Cardiac fibroblast (primary cell): ENCODE measurements around the gene RAB11A.

Source experiments
- DNase-seq, 2 donors: peaks; one replicate each; pipeline versions ENCODE4 v3.0.0 to v3.0.0-alpha.2; 2010; ENCODE audit warnings: low read depth in 2 of 2
- H3K4me3 ChIP-seq, 2 donors: replicated peaks in 1 of 2; 1 replicate in 1 of 2; 2 replicates in 1 of 2; pipeline ENCODE4 v1.5.1; 2011; ENCODE audit warnings: low read depth in 2 of 2, low read length in 2 of 2, mild to moderate bottlenecking in 2 of 2, moderate library complexity in 1 of 2
- CTCF ChIP-seq: IDR thresholded peaks from one replicate; pipeline ENCODE4 v1.5.1; 2011; ENCODE audit warnings: low read depth, mild to moderate bottlenecking, low read length, inconsistent platforms

RAB11A gene

GRCh38 chr15:65916041-65916663, 46.9 kb downstream of the RAB11A start:
- no peak for TF ChIP-seq CTCF
- no peak overlapping the region for H3K4me3 ChIP-seq
- DNase-seq, result no peak

DNA sequence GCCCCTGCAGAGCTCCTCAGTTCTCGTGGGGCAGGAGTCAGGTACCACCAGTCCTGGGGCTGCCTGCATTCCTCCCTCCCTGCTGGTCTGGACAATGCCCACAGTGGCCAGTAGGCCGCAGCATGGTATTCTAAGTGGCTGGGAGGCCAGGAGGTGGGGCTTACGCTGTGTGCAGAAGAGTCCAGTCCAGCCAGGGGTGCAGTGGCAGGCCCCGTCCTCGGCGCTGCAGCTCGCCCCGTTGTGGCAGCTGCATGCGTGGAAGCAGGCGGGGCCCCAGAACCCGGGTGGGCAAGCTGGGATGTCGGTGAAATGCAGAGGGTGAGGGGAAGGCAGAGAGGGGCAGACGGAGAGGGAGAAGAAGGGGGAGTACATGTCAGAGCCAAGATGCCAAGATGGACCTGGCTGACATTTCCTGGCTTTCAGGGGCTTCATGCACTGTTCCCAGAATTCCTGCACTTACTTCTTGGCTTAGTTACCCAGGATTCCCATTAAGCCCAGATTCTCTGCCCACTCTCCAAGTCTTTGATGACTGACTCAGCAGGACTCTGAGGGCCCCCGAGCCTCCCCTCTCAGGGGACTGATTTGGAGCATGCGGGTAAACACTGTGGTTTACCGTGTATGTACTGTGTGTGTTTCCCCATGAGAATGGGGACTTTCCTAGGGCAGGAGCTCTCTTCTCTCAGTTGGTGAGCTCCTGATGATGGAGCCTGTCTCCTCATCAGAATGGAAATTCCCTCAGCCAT, 47.5 kb downstream of the RAB11A start:
- peak; percentile 89 for TF ChIP-seq CTCF
- peak; percentile 75 to 81 for DNase-seq

DNA sequence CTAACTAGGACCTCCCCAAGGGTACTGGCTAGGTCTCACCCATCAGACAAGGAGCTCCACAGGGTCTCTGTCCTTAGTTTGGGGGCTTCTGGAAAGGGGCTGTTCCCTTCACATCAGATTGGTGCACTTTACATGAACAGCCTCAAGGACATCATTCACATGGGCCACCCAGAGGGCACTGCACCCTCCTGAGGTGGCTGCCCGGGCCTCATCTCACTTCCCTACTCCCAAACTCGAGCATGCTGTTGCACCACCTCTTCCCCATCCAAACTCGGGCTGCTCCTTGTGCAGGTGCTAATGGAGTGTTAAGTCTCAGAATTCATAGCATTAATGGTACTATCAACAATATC, 48.1 kb downstream of the RAB11A start:
- DNase-seq, result no peak
- no peak for TF ChIP-seq CTCF
- no peak overlapping the region for H3K4me3 ChIP-seq

More for the DNA sequence above, 47.5 kb downstream of the RAB11A start:
- no peak overlapping the region for H3K4me3 ChIP-seq

DNA sequence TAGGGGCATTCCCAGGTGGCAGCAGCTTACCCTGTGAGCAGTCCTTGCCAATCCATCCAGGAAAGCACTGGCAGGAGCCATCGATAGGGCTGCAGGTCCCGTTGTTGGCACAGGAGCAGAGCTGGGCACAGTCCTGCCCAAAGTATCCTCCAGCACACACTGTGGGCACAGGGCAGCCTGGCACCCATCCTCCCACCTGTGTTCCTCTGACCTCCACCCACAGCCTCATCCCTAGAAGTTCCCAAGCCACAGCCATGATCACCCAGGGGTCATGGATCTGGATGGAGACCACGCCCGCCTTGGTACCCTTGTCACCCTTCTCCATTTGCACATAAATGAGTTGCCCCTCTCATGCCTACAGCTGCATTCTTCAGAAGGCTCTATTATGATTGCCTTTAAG, 48.6 kb downstream of the RAB11A start:
- TF ChIP-seq CTCF, result no peak
- H3K4me3 ChIP-seq, result no peak overlapping the region
- DNase-seq, result no peak

GRCh38 chr15:65918357-65918920, 49.1 kb downstream of the RAB11A start:
- peak in 1 of 2 donors; percentile 13 for DNase-seq
- TF ChIP-seq CTCF, result no peak
- H3K4me3 ChIP-seq, result no peak overlapping the region

- no peak overlapping the region for H3K4me3 ChIP-seq
- DNase-seq, result no peak
- no peak for TF ChIP-seq CTCF
Observed at GRCh38 chr15:65918945-65919344, 49.7 kb downstream of the RAB11A start.
